HepG2 (cell line): ENCODE data around the gene MYADML2. TPM values are rescaled to one million over a fixed set of nuclear protein-coding genes. Genes with fewer than 3 reads are reported as not detected.
A peak's percentile ranks its signal among the peaks of the same experiment; 100 is the strongest.

Experiments used
- ATAC-seq: fragments of 200-7000 bp; cut with Tn5 transposase; 3 replicates; pipeline ENCODE4 v1.9.1; 2020; ENCODE audit warnings: mild to moderate bottlenecking, moderate library complexity
- BruUV-seq: library from RNA; stranded (reverse); fragments of 400-500 nt; replicated peaks from 2 replicates; lab custom pipeline; 2021; lab: Mats Ljungman, UMichigan
- CTCF ChIA-PET: fragments of 300-600 bp; formaldehyde crosslinking; extraction: SDS; loops from one replicate; lab custom pipeline; 2021; ENCODE audit warnings: low total read pairs, inconsistent platforms, low intra/inter-chr PET ratio; lab: Yijun Ruan, JAX
- POLR2A ChIA-PET: fragments of 350-600 bp; sonication (Branson Sonifier 250); formaldehyde crosslinking; loops from one replicate; lab custom pipeline; 2020; ENCODE audit warnings: antibody characterized with exemption, inconsistent platforms; lab: Yijun Ruan, JAX
- DNase-seq: peaks from one replicate; pipeline ENCODE4 v3.0.0-alpha.2; 2015; ENCODE audit warnings: low spot score
- FAIRE-seq: peaks from 3 replicates; lab custom pipeline; 2011; peaks lifted over from hg19 to GRCh38; lab: Jason Lieb, UNC
- H2AFZ ChIP-seq: one replicate; pipeline ENCODE4 v1.6.1; 2011; ENCODE audit warnings: low read length, inconsistent platforms
- H3K27ac ChIP-seq: fragments of 300-600 bp; 3 replicates; pipeline ENCODE4 v1.8.0; 2011; ENCODE audit warnings: mixed run types, mild to moderate bottlenecking, mixed read lengths, low read length, inconsistent platforms; ENCODE audit not compliant: insufficient read depth; ENCODE audit errors: extremely low read length
- H3K27me3 ChIP-seq, 2 experiments: fragments of 200-600 bp in 1 of 2; 2 replicates in 1 of 2; 3 replicates in 1 of 2; pipeline versions ENCODE4 v1.6.0 to v1.8.0; 2011; ENCODE audit warnings: low read length in 2 of 2, mild to moderate bottlenecking in 2 of 2, moderate library complexity in 2 of 2, inconsistent platforms in 1 of 2; ENCODE audit not compliant: insufficient read depth in 2 of 2, control insufficient read depth in 1 of 2
- H3K36me3 ChIP-seq, 2 experiments: fragments of 200-600 bp in 1 of 2; replicated peaks in 1 of 2; 2 replicates in 1 of 2; 3 replicates in 1 of 2; pipeline versions ENCODE4 v1.5.1 to v1.8.0; 2011; ENCODE audit warnings: low read length in 2 of 2, inconsistent platforms in 1 of 2; ENCODE audit not compliant: insufficient read depth in 2 of 2, control insufficient read depth in 1 of 2
- H3K4me1 ChIP-seq: 2 replicates; pipeline ENCODE4 v1.5.1; 2012; ENCODE audit warnings: low read length, inconsistent platforms; ENCODE audit not compliant: insufficient read depth
- H3K4me2 ChIP-seq: 2 replicates; pipeline ENCODE4 v1.6.0; 2011; ENCODE audit warnings: low read depth, low read length, inconsistent platforms
- H3K4me3 ChIP-seq, 3 experiments: fragments of 200-600 bp in 1 of 3; sonication (generic), shearing (Covaris generic) in 1 of 3; replicated peaks in 1 of 3; 2 replicates each; pipeline ENCODE4 v1.5.1; 2011 to 2016; ENCODE audit warnings: low read length in 3 of 3, inconsistent platforms in 2 of 3, low read depth in 2 of 3, mild to moderate bottlenecking in 2 of 3, control low read depth in 1 of 3, mixed read lengths in 1 of 3; ENCODE audit not compliant: insufficient read depth in 1 of 3
- H3K79me2 ChIP-seq: one replicate; pipeline ENCODE4 v1.6.1; 2011; ENCODE audit warnings: low read length, inconsistent platforms; ENCODE audit not compliant: insufficient read depth
- H3K9ac ChIP-seq: 2 replicates; pipeline ENCODE4 v1.6.0; 2011; ENCODE audit warnings: mild to moderate bottlenecking, low read depth, low read length, inconsistent platforms; ENCODE audit not compliant: insufficient read depth
- H3K9me3 ChIP-seq: 2 replicates; pipeline ENCODE4 v1.5.1; 2012; ENCODE audit warnings: mild to moderate bottlenecking, low read length
- H4K20me1 ChIP-seq: 2 replicates; pipeline ENCODE4 v1.6.0; 2011; ENCODE audit warnings: inconsistent platforms, mild to moderate bottlenecking, low read length, moderate library complexity; ENCODE audit not compliant: insufficient read depth
- AGO2 ChIP-seq: fragments of 200-400 bp; formaldehyde crosslinking; optimal IDR thresholded peaks from 2 replicates; pipeline ENCODE3; 2017; ENCODE audit warnings: mild to moderate bottlenecking, low read depth, low read length, moderate library complexity
- ATAD3A ChIP-seq: sonication (generic); formaldehyde crosslinking; IDR thresholded peaks from 2 replicates; pipeline ENCODE4 v1.4.0; 2020; ENCODE audit warnings: missing genetic modification reagents
- ATF7 ChIP-seq, 2 experiments: fragments of 450-650 bp in 1 of 2; sonication (generic) in 1 of 2; formaldehyde crosslinking in 1 of 2; IDR thresholded peaks; 2 replicates each; pipeline versions ENCODE4 v1.4.0 to v1.6.1; 2016 to 2020; ENCODE audit warnings: antibody characterized with exemption in 1 of 2, mild to moderate bottlenecking in 1 of 2, missing genetic modification reagents in 1 of 2
- HNRNPH1 ChIP-seq: fragments of 200-400 bp; formaldehyde crosslinking; optimal IDR thresholded peaks from 2 replicates; pipeline ENCODE3; 2017; ENCODE audit warnings: mild to moderate bottlenecking, low read depth, low read length
- JUNB ChIP-seq: sonication (generic); formaldehyde crosslinking; IDR thresholded peaks from 2 replicates; pipeline ENCODE4 v1.8.0; 2022; ENCODE audit warnings: missing genetic modification reagents, mild to moderate bottlenecking, borderline replicate concordance
- NR2F2 ChIP-seq: IDR thresholded peaks from 2 replicates; pipeline ENCODE4 v1.6.1; 2012; ENCODE audit warnings: low read depth, inconsistent platforms, borderline replicate concordance
- RARG ChIP-seq: sonication (generic); formaldehyde crosslinking; IDR thresholded peaks from 2 replicates; pipeline ENCODE4 v1.4.0; 2020; ENCODE audit warnings: low read depth, mild to moderate bottlenecking, missing genetic modification reagents
- SKI ChIP-seq: fragments of 450-650 bp; IDR thresholded peaks from one replicate; pipeline ENCODE4 v1.6.1; 2018; ENCODE audit warnings: mild to moderate bottlenecking; ENCODE audit not compliant: partially characterized antibody
- ZBTB33 ChIP-seq: sonication (generic); formaldehyde crosslinking; IDR thresholded peaks from 2 replicates; pipeline ENCODE4 v1.4.0; 2020; ENCODE audit warnings: missing genetic modification reagents
- ZBTB7A ChIP-seq: sonication (generic); formaldehyde crosslinking; IDR thresholded peaks from 2 replicates; pipeline ENCODE4 v1.8.0; 2022; ENCODE audit warnings: mild to moderate bottlenecking, missing genetic modification reagents
- ZFYVE20 ChIP-seq: sonication (generic); formaldehyde crosslinking; IDR thresholded peaks from 2 replicates; pipeline ENCODE4 v1.8.0; 2023; ENCODE audit warnings: low read depth, mild to moderate bottlenecking, moderate library complexity, missing genetic modification reagents, borderline replicate concordance
- ZNF224 ChIP-seq: sonication (generic); formaldehyde crosslinking; IDR thresholded peaks from 2 replicates; pipeline ENCODE4 v1.5.0; 2020; ENCODE audit warnings: mild to moderate bottlenecking, missing genetic modification reagents
- ZNF232 ChIP-seq: sonication (generic); formaldehyde crosslinking; IDR thresholded peaks from 2 replicates; pipeline ENCODE4 v1.4.0; 2020; ENCODE audit warnings: missing genetic modification reagents, borderline replicate concordance
- ZNF260 ChIP-seq: sonication (generic); formaldehyde crosslinking; IDR thresholded peaks from 2 replicates; pipeline ENCODE4 v1.4.0; 2020; ENCODE audit warnings: missing genetic modification reagents, low read depth, mild to moderate bottlenecking, borderline replicate concordance
- ZNF337 ChIP-seq: sonication (generic); formaldehyde crosslinking; IDR thresholded peaks from 2 replicates; pipeline ENCODE4 v1.5.1; 2020; ENCODE audit warnings: missing genetic modification reagents, low read depth, mild to moderate bottlenecking, borderline replicate concordance
- ZNF383 ChIP-seq: sonication (generic); formaldehyde crosslinking; IDR thresholded peaks from 2 replicates; pipeline ENCODE4 v1.4.0; 2020; ENCODE audit warnings: missing genetic modification reagents, mild to moderate bottlenecking, borderline replicate concordance
- ZNF768 ChIP-seq: sonication (generic); formaldehyde crosslinking; IDR thresholded peaks from 2 replicates; pipeline ENCODE4 v1.4.0; 2020; ENCODE audit warnings: missing genetic modification reagents
- WGBS: methylation state at CpG from one replicate; pipeline ENCODE4 v1.1.6; 2017; ENCODE audit warnings: low lambda C conversion rate; 5-methylcytosine and 5-hydroxymethylcytosine counted together
- in situ Hi-C: cut with HindIII; loops from 2 replicates; pipeline ENCODE4 v1.10.0; 2017; ENCODE audit warnings: low pct_unique_long_range_greater_than_20kb; ENCODE audit not compliant: extremely low pct_ligation_motif_present
- intact Hi-C: fragments of 100-400 bp; cut with micrococcal nuclease; formaldehyde crosslinking; loops from one replicate; pipeline ENCODE4 v1.10.0; 2022; ENCODE audit not compliant: unreplicated experiment
- polyA plus RNA-seq, 8 experiments: library from polyadenylated mRNA; depleted of rRNA in 3 of 8; stranded (reverse) in 7 of 8; unstranded in 1 of 8; fragments of >200 nt; fragmentation: Illumina TruSeq in 4 of 8; extraction: Trizol in 4 of 8; gene quantifications; 2 replicates each; pipeline versions ENCODE4 v1.2.1 to v1.2.3, GENCODE V29; 2011 to 2016; ENCODE audit warnings: low read depth in 4 of 8, missing spikeins in 1 of 8, mixed read lengths in 1 of 8; ENCODE audit not compliant: insufficient read depth in 1 of 8
- total RNA-seq, 5 experiments: library from RNA; depleted of rRNA; stranded (reverse); fragments of >200 nt; fragmentation: Illumina TruSeq; extraction: Trizol; gene quantifications; 2 replicates each; pipeline ENCODE4 v1.2.3, GENCODE V29; 2016; ENCODE audit warnings: low read depth in 1 of 5
- TF ChIP-seq, protein P1 (sequence below): sonication (generic); formaldehyde crosslinking; IDR thresholded peaks from 2 replicates; pipeline ENCODE4 v1.4.0; 2020; ENCODE audit warnings: mild to moderate bottlenecking, low read depth, missing genetic modification reagents

Gene MYADML2
- total and polyA plus RNA-seq, 2 of the 13 experiments (the other 11 are each of a cell fraction or from before 2014, with no cell fraction given) = not detected

DNA sequence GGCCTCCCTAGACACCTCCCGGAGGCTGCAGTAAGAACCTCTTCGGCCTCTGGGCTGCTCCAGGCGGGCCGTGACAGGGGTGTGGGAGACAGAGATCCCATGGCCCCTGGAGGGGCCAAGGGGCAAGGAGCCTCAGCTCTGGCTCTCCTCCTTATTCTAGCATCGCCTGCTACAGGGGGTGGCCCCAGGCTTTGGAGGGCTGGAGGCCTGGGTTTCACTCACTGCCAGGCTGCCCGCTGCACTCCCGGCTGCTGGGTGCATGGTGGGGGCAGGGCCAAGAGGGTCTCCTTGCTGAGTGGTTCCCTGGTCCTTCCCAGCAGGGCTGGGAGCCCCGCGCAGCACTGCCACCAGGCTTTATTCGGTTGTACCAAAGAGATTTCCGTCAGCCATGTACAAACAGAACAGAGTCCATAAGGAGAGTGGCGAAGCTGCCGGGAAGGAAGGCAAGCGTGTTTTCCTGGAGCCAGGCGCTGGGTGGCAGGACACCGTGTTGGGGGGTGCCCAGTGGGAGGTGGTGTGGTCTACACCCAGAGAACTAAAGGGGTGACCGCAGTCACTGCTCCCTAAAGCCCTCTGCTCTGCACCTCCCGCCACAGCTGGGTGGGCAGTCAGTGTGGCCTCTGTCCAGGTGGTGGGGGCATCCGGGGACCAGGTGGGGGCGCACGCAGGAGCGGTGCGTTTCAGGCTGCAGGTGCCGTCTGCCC is 43.0 kb downstream of the MYADML2 start:
- intact Hi-C loops = no loop called here
- ATAC-seq = no peak
- ChIA-PET CTCF (no interaction called here), POLR2A (interaction anchor here (1.5 to 2.9 kb wide), 2 partner anchors 12 to 22 kb away, joined by 3 to 10 read pairs; partner anchors contain the start of genes ALYREF and ANAPC11)
- BruUV-seq = no TSS peak
- Histone ChIP-seq H3K4me3 (no peak overlapping the region), H3K79me2 (peaks cover 15% of the 10 kb centered on the region), H3K27me3 (no peaks in the 10 kb centered on the region), H3K4me2 (no peak overlapping the region), H3K4me1 (peaks cover 34% of the 10 kb centered on the region), H3K9ac (no peak overlapping the region), H4K20me1 (peaks cover 10% of the 10 kb centered on the region; the same call in 1 of the 2 replicates), H2AFZ (no peak overlapping the region), H3K27ac (peak overlapping the region; percentile 28), H3K36me3 (peaks cover 45 to 64% of the 10 kb centered on the region in 2 experiments), H3K9me3 (no peaks in the 10 kb centered on the region)
- in situ Hi-C loops = no loop called here
- FAIRE-seq = no peak
- DNase-seq = no peak
- over 99% methylated on average over 10 of the region's 24 CpGs for WGBS
- no peak for TF ChIP-seq ATAD3A (CRISPR knock-in tag)
- no peak for TF ChIP-seq HNRNPH1
- TF ChIP-seq JUNB (CRISPR knock-in tag) = no peak
- TF ChIP-seq AGO2 = peak; percentile 27
- TF ChIP-seq, protein P1, sequence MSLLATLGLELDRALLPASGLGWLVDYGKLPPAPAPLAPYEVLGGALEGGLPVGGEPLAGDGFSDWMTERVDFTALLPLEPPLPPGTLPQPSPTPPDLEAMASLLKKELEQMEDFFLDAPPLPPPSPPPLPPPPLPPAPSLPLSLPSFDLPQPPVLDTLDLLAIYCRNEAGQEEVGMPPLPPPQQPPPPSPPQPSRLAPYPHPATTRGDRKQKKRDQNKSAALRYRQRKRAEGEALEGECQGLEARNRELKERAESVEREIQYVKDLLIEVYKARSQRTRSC = no peak
- TF ChIP-seq ZBTB7A (CRISPR knock-in tag) = no peak
- peak; percentile 59; the same call in 1 of the 2 replicates for TF ChIP-seq ZBTB33 (CRISPR knock-in tag)
- TF ChIP-seq ZNF232 (CRISPR knock-in tag) = no peak
- TF ChIP-seq ZNF224 (CRISPR knock-in tag) = no peak
- TF ChIP-seq ZNF337 (CRISPR knock-in tag) = no peak
- no peak for TF ChIP-seq ZNF260
- 0 out of 2 replicates have a peak, but pooled peaks have one; percentile 53 for TF ChIP-seq ZNF768
- TF ChIP-seq SKI = no peak
- no peak for TF ChIP-seq ATF7 (IDR thresholded peaks at IDR 0.05)
- TF ChIP-seq ATF7 (CRISPR knock-in tag; IDR thresholded peaks at IDR 0.05) = no peak
- no peak for TF ChIP-seq ZNF383 (CRISPR knock-in tag)
- no peak for TF ChIP-seq NR2F2
- TF ChIP-seq RARG = no peak
- 0 out of 2 replicates have a peak, but pooled peaks have one; percentile 30 for TF ChIP-seq ZFYVE20 (CRISPR knock-in tag)
